LHCN-M2 (cell line): Measurements from ENCODE around the gene OBSCN. TPM values are rescaled to one million over a fixed set of nuclear protein-coding genes. Genes with fewer than 3 reads are reported as not detected.

ENCODE experiments used
- DNase-seq: peaks from one replicate; pipeline ENCODE4 v3.0.0-alpha.2; 2012; ENCODE audit warnings: low read depth
- total RNA-seq: library from RNA; depleted of rRNA; stranded (reverse); fragments of >200 nt; gene quantifications from 2 replicates; pipeline ENCODE4 v1.2.3, GENCODE V29; 2014

Gene OBSCN
- total RNA-seq, 1 experiment from 2014 or later = 2.1 TPM

- no peak for DNase-seq
Observed at GRCh38 chr1:228304766-228305395, 97.0 kb downstream of the OBSCN start.

GRCh38 chr1:228305721-228306152 lies 97.9 kb downstream of the OBSCN start:
- no peak for DNase-seq

DNA sequence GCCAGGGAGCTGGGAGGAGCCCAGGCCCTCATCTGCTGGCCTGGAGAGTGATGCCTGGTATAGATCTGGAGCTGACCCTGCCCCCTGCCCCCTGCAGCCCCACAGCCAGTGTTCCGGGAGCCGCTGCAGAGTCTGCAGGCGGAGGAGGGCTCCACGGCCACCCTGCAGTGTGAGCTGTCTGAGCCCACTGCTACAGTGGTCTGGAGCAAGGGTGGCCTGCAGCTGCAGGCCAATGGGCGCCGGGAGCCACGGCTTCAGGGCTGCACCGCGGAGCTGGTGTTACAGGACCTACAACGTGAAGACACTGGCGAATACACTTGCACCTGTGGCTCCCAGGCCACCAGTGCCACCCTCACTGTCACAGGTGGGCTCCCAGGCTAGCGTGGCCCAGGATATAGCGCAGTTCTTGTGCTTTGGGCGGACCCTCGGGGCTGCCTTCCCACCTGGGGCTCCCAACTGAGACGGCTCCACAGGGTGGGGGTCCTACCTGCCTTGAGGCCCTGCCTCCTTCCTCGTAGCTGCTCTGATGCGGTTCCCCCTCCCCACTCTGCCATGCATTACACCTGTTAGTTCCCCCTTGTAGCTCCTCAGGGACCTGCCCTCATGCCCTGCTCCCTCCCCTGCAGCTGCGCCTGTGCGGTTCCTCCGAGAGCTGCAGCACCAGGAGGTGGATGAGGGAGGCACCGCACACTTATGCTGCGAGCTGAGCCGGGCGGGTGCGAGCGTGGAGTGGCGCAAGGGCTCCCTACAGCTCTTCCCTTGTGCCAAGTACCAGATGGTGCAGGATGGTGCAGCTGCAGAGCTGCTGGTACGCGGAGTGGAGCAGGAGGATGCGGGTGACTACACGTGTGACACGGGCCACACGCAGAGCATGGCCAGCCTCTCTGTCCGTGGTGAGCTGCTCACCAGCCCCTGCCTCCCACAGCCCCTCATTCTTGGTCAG lies 98.7 kb downstream of the OBSCN start:
- no peak for DNase-seq

DNA sequence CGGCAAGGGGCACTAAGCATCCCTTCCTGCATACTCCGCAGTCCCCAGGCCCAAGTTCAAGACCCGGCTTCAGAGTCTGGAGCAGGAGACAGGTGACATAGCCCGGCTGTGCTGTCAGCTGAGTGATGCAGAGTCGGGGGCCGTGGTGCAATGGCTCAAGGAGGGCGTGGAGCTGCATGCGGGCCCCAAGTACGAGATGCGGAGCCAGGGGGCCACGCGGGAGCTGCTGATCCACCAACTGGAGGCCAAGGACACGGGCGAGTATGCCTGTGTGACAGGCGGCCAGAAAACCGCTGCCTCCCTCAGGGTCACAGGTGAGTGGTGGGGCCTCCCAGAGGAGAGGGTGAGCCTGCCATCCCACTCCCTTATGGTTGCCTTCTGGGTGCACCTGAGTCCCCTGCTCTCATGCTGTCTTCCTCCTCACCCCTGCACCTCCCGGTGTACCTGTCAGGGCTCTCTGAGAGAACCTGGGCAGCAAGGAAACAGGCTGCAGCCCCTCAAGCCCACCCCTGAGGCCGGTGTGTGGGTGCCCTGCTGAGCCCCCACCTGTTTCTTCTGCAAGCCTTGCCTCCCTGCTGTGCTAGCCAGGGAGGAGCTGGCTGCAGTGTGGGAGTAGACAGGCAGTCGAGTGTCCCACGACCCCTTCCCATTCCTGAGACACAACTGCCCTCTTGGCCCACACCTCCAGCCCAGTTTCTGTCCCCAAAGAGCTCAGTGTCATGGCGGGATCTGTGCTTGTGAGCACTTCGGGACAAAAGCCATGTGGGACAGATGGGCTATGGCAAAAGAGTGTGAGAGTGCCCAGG lies 99.6 kb downstream of the OBSCN start:
- DNase-seq = no peak

DNA sequence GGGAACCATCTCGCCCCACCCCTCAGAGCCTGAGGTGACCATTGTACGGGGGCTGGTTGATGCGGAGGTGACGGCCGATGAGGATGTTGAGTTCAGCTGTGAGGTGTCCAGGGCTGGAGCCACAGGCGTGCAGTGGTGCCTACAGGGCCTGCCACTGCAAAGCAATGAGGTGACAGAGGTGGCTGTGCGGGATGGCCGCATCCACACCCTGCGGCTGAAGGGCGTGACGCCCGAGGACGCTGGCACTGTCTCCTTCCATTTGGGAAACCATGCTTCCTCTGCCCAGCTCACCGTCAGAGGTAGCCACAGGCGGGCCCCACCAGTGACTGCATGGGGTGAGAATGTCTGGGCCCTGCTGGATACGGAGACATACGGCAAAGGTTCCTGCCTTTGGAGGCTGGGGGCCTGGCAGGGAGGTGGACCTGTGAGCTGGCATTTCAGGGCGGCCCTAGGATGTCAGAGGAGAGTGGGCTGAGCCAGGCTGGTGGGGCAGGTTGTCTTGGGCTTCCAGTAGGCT lies 100.3 kb downstream of the OBSCN start:
- DNase-seq = no peak

GRCh38 chr1:228308628-228309325 lies 100.9 kb downstream of the OBSCN start:
- DNase-seq = no peak

- DNase-seq = no peak
Observed at GRCh38 chr1:228309326-228310067, 101.7 kb downstream of the OBSCN start.

DNA sequence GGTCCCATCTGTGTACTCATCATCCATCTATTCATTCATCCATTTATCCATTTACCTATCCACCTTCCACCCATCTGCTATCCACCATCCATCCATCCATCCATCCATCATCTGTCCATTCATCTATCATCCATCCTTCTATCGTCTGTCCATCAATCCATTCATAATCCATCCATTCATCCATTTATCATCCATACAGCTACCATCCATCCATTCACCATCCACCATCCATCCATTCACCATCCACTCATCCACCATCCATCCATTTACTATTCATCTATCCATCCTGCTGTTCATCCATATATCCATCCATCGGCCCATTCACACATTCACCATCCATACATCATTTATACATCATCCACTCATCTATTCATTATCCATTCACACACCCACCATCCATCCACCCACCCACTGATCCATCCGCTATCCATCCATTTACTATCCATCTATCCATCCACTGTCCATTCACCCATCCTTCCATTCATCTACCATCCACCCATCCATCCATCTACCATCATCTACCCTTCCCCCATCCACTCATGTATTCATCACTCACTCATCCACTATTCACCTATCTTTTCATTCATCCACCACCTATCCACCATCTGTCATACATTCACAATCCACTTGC lies 102.4 kb downstream of the OBSCN start:
- DNase-seq = no peak

DNA sequence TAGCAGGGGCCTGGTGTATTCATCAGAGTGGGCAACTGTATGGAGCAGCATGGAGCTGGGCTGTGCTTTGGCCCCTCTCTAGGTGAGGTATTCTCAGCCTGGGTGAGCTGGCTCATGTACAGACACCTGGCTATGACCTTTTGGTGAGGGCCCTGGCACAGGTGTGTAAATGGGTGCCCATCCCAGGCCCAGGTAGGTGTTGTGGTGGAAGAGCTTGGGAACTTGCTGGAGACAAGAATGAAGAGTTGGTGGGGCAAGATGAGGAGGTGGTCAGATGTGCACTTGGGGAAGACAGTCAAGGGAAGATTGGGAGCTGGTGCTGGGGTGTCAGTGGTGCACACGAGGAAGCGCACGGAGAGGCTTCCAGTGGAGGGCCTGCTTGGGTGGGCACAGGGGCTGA lies 103.2 kb downstream of the OBSCN start:
- no peak for DNase-seq

DNA sequence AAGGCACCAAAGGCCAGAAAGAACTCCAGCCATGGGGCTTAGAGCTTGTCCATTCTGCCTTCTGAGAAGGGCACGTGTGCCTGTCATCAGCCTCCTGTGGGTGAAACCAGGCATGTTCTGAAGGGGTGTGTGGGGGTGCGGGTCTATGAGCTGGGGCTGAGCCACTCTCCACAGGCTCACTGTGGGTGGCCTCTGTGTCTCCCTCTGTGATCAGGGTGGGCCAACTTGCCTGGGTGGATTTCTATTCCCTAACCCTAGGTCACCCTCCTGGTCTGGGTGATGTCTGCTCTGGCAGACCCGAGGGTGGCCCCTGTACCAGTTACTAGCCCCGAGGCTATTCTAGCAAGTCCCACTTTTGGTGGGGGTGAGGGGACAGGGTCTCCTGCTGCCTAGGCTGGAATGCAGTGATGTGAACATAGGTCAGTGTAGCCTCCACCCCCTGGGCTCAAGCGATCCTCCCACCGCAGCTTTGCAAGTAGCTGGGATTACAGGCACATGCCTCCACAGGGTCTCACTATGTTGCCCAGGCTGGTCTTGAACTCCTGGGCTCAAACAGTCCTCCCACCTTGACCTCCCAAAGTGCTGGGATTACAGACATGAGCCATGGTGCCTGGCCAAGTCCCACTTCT lies 104.4 kb downstream of the OBSCN start:
- DNase-seq = no peak

DNA sequence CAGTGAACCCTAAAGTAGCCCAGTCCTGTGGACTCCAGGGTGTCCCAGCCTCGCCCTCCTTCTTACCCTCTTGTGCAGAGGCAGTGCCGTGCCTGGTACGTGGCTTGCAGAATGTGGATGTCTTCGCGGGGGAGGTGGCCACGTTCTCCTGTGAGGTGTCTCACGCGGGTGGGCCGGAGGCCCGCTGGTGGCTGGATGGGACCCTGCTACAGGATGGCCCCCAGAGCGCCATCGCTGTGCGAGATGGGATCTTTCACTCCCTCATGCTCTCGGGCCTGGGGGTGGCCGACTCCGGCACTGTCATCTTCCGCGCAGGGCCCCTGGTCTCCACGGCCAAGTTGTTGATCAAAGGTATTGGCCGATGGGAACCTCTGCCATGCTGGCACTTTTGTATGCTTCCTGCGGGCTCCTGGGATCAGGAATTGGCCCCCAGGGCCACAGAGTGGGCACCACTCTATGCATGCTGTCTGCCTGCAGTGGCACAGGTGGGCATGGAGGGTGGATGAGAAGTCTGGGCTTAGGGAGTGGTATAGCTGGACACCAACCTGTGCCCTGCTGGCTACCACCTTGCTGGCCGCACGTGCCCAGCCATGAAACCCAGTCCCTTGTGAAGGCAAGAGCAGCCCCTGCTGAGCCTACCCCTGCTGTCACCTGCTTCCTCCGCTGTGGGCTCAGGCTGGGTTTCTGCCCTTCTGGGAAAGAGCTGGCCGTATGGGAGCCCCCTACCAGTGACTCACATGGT lies 105.9 kb downstream of the OBSCN start:
- DNase-seq = no peak

DNA sequence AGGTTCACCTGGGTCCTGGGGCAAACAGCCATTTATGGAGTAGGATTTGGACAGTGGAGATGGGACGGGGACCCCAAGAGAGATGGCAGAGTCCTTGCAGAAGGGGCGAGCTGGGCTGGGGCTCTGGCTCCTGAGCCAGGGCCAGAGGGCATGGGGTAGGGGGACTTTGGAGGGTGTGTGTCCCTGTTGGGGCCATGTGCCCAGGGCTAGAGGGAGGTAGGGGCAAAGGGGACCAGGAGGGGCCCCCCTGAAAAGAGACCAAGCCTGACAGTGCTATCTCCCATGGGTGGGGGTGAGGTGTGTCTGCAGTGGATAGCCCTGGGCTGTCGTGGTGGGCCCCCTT lies 106.4 kb downstream of the OBSCN start:
- DNase-seq = no peak

DNA sequence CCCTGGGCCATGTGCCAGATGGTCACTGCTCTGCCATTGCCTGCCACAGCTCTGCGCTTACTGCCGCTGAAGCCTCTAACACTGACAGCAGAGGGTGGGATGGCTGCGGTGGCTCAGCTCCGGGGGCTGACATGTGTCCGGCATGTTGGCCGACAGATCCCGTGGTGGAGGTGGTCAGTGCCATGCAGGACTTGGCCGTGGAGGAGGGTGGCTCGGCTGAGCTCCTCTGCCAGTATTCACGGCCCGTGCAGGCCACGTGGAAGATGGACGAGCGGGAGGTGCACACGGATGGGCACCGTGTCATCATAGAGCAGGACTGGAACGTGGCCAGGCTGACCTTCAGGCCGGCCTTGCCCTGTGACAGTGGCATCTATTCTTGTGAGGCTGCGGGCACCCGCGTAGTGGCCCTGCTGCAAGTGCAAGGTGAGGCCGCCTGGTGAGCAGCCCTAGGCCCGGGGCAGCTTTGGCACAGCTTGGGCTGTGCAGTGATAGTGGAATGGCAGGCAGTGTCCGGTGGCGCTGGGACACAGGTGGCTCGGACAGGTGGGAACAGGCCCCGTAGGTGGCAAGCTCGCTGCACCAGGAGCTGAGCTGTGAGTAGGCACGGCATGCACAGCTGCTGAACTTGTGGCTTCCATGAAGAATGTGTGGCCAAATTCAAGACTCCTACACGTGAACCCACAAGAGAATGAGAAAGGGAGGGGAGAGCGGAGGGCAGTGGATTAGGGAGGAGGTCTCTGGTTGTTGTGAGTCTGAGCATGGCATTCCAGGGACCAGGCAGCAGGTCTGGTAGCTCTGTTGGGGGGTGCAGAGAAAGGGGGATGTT lies 107.0 kb downstream of the OBSCN start:
- DNase-seq = no peak

- no peak for DNase-seq
Observed at GRCh38 chr1:228315484-228315944, 107.7 kb downstream of the OBSCN start.

DNA sequence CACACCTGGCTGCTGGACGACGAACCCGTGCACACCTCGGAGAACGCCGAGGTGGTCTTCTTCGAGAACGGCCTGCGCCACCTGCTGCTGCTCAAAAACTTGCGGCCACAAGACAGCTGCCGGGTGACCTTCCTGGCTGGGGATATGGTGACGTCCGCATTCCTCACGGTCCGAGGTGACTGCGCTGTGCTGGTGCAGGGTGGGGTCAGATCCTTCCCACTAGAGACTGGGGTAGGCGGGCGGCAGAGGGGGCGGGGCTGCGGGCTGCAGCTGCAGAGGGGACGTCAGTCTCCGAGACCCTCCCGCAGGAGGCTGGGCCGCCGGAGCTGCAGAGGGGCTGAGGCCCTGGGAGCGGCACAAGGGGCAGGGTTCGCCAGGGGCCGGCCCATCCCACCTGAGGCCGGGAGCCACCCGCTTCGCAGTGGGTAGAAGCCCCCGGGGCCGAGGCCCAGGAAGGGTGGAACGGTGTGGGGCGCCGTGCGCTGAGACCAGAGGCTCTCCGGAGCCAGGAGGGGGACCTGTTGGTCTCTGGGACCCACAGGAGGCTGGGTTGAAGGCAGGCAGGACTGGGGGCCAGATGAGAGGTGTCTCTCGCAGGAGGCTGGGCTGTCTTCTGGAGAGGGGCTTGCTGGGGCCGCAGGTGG lies 108.2 kb downstream of the OBSCN start:
- no peak for DNase-seq

GRCh38 chr1:228316589-228317387 lies 108.9 kb downstream of the OBSCN start:
- no peak for DNase-seq

DNA sequence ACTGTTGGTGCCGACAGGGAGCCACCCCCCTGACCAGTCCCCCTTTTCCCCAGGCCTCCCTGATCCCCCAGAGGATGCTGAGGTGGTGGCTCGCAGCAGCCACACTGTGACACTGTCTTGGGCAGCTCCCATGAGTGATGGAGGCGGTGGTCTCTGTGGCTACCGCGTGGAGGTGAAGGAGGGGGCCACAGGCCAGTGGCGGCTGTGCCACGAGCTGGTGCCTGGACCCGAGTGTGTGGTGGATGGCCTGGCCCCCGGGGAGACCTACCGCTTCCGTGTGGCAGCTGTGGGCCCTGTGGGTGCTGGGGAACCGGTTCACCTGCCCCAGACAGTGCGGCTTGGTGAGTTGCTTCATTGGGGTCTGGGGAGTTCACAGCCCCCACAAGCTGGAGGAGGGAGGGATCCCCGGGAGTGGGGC lies 109.6 kb downstream of the OBSCN start:
- no peak for DNase-seq
